ENCODE data around the gene IGF1R.

Gene IGF1R

GRCh38 chr15:98939311-98940080 lies 291.2 kb downstream of the IGF1R start:
- Histone ChIP-seq H3K9me3 (ENCODE audit: control insufficient read depth, low read length) (no peaks in the 10 kb centered on the region), H3K4me1 (ENCODE audit: control insufficient read depth, insufficient read depth, low read length, poor library complexity, severe bottlenecking) (no peaks in the 10 kb centered on the region), H3K27me3 (replicated peaks; ENCODE audit: control insufficient read depth, insufficient read depth, low read length, poor library complexity, severe bottlenecking) (no peaks in the 10 kb centered on the region), H3K4me3 (ENCODE audit: insufficient read depth, low read depth, low read length, poor library complexity, severe bottlenecking) (no peak overlapping the region), H3K27ac (ENCODE audit: insufficient read depth, low read length, poor library complexity, severe bottlenecking) (no peak overlapping the region), H3K36me3 (ENCODE audit: control insufficient read depth, insufficient read depth, low read length) (peaks cover 7% of the 10 kb centered on the region)
- DNase-seq = no peak

GRCh38 chr15:98941595-98942255 lies 293.4 kb downstream of the IGF1R start:
- H3K4me3 ChIP-seq (ENCODE audit: insufficient read depth, low read depth, low read length, poor library complexity, severe bottlenecking) = no peak overlapping the region
- no peaks in the 10 kb centered on the region for H3K27me3 ChIP-seq (replicated peaks; ENCODE audit: control insufficient read depth, insufficient read depth, low read length, poor library complexity, severe bottlenecking)
- no peaks in the 10 kb centered on the region for H3K9me3 ChIP-seq (ENCODE audit: control insufficient read depth, low read length)
- peaks cover 12% of the 10 kb centered on the region for H3K36me3 ChIP-seq (ENCODE audit: control insufficient read depth, insufficient read depth, low read length)
- no peaks in the 10 kb centered on the region for H3K4me1 ChIP-seq (ENCODE audit: control insufficient read depth, insufficient read depth, low read length, poor library complexity, severe bottlenecking)
- DNase-seq = no peak
- H3K27ac ChIP-seq (ENCODE audit: insufficient read depth, low read length, poor library complexity, severe bottlenecking) = no peak overlapping the region

- H3K4me1 ChIP-seq (ENCODE audit: control insufficient read depth, insufficient read depth, low read length, poor library complexity, severe bottlenecking) = no peaks in the 10 kb centered on the region
- no peaks in the 10 kb centered on the region for H3K27me3 ChIP-seq (replicated peaks; ENCODE audit: control insufficient read depth, insufficient read depth, low read length, poor library complexity, severe bottlenecking)
- no peak overlapping the region for H3K27ac ChIP-seq (ENCODE audit: insufficient read depth, low read length, poor library complexity, severe bottlenecking)
- peaks cover 12% of the 10 kb centered on the region for H3K36me3 ChIP-seq (ENCODE audit: control insufficient read depth, insufficient read depth, low read length)
- DNase-seq = no peak
- no peaks in the 10 kb centered on the region for H3K9me3 ChIP-seq (ENCODE audit: control insufficient read depth, low read length)
- H3K4me3 ChIP-seq (ENCODE audit: insufficient read depth, low read depth, low read length, poor library complexity, severe bottlenecking) = no peak overlapping the region
Measured at GRCh38 chr15:98942431-98942830, 294.1 kb downstream of the IGF1R start.

- Histone ChIP-seq H3K9me3 (ENCODE audit: control insufficient read depth, low read length) (no peaks in the 10 kb centered on the region), H3K27ac (ENCODE audit: insufficient read depth, low read length, poor library complexity, severe bottlenecking) (no peak overlapping the region), H3K36me3 (ENCODE audit: control insufficient read depth, insufficient read depth, low read length) (peaks cover 12% of the 10 kb centered on the region), H3K27me3 (replicated peaks; ENCODE audit: control insufficient read depth, insufficient read depth, low read length, poor library complexity, severe bottlenecking) (no peaks in the 10 kb centered on the region), H3K4me3 (ENCODE audit: insufficient read depth, low read depth, low read length, poor library complexity, severe bottlenecking) (no peak overlapping the region), H3K4me1 (ENCODE audit: control insufficient read depth, insufficient read depth, low read length, poor library complexity, severe bottlenecking) (no peaks in the 10 kb centered on the region)
- DNase-seq = no peak
Measured at GRCh38 chr15:98943051-98943508, 294.7 kb downstream of the IGF1R start.

- H3K36me3 ChIP-seq (ENCODE audit: control insufficient read depth, insufficient read depth, low read length) = peaks cover 12% of the 10 kb centered on the region
- no peak for DNase-seq
- H3K27ac ChIP-seq (ENCODE audit: insufficient read depth, low read length, poor library complexity, severe bottlenecking) = no peak overlapping the region
- no peak overlapping the region for H3K4me3 ChIP-seq (ENCODE audit: insufficient read depth, low read depth, low read length, poor library complexity, severe bottlenecking)
- no peaks in the 10 kb centered on the region for H3K27me3 ChIP-seq (replicated peaks; ENCODE audit: control insufficient read depth, insufficient read depth, low read length, poor library complexity, severe bottlenecking)
- H3K9me3 ChIP-seq (ENCODE audit: control insufficient read depth, low read length) = no peaks in the 10 kb centered on the region
- no peaks in the 10 kb centered on the region for H3K4me1 ChIP-seq (ENCODE audit: control insufficient read depth, insufficient read depth, low read length, poor library complexity, severe bottlenecking)
Measured at GRCh38 chr15:98943601-98944151, 295.3 kb downstream of the IGF1R start.

- H3K36me3 ChIP-seq (ENCODE audit: control insufficient read depth, insufficient read depth, low read length) = peaks cover 9% of the 10 kb centered on the region
- no peaks in the 10 kb centered on the region for H3K9me3 ChIP-seq (ENCODE audit: control insufficient read depth, low read length)
- H3K4me3 ChIP-seq (ENCODE audit: insufficient read depth, low read depth, low read length, poor library complexity, severe bottlenecking) = no peak overlapping the region
- no peaks in the 10 kb centered on the region for H3K4me1 ChIP-seq (ENCODE audit: control insufficient read depth, insufficient read depth, low read length, poor library complexity, severe bottlenecking)
- DNase-seq = no peak
- H3K27me3 ChIP-seq (replicated peaks; ENCODE audit: control insufficient read depth, insufficient read depth, low read length, poor library complexity, severe bottlenecking) = no peaks in the 10 kb centered on the region
- no peak overlapping the region for H3K27ac ChIP-seq (ENCODE audit: insufficient read depth, low read length, poor library complexity, severe bottlenecking)
Measured at GRCh38 chr15:98946301-98947255, 298.2 kb downstream of the IGF1R start.

- H3K4me1 ChIP-seq (ENCODE audit: control insufficient read depth, insufficient read depth, low read length, poor library complexity, severe bottlenecking) = no peaks in the 10 kb centered on the region
- no peaks in the 10 kb centered on the region for H3K9me3 ChIP-seq (ENCODE audit: control insufficient read depth, low read length)
- no peak for DNase-seq
- H3K4me3 ChIP-seq (ENCODE audit: insufficient read depth, low read depth, low read length, poor library complexity, severe bottlenecking) = no peak overlapping the region
- no peaks in the 10 kb centered on the region for H3K27me3 ChIP-seq (replicated peaks; ENCODE audit: control insufficient read depth, insufficient read depth, low read length, poor library complexity, severe bottlenecking)
- H3K27ac ChIP-seq (ENCODE audit: insufficient read depth, low read length, poor library complexity, severe bottlenecking) = no peak overlapping the region
- peaks cover 9% of the 10 kb centered on the region for H3K36me3 ChIP-seq (ENCODE audit: control insufficient read depth, insufficient read depth, low read length)
Measured at GRCh38 chr15:98948456-98948855, 300.1 kb downstream of the IGF1R start.

GRCh38 chr15:98948941-98949340 lies 300.6 kb downstream of the IGF1R start:
- H3K9me3 ChIP-seq (ENCODE audit: control insufficient read depth, low read length) = no peaks in the 10 kb centered on the region
- no peak overlapping the region for H3K4me3 ChIP-seq (ENCODE audit: insufficient read depth, low read depth, low read length, poor library complexity, severe bottlenecking)
- H3K4me1 ChIP-seq (ENCODE audit: control insufficient read depth, insufficient read depth, low read length, poor library complexity, severe bottlenecking) = no peaks in the 10 kb centered on the region
- H3K27me3 ChIP-seq (replicated peaks; ENCODE audit: control insufficient read depth, insufficient read depth, low read length, poor library complexity, severe bottlenecking) = no peaks in the 10 kb centered on the region
- no peak for DNase-seq
- H3K36me3 ChIP-seq (ENCODE audit: control insufficient read depth, insufficient read depth, low read length) = peaks cover 9% of the 10 kb centered on the region
- H3K27ac ChIP-seq (ENCODE audit: insufficient read depth, low read length, poor library complexity, severe bottlenecking) = no peak overlapping the region

- Histone ChIP-seq H3K36me3 (ENCODE audit: control insufficient read depth, insufficient read depth, low read length) (peaks cover 9% of the 10 kb centered on the region), H3K9me3 (ENCODE audit: control insufficient read depth, low read length) (no peaks in the 10 kb centered on the region), H3K4me3 (ENCODE audit: insufficient read depth, low read depth, low read length, poor library complexity, severe bottlenecking) (no peak overlapping the region), H3K4me1 (ENCODE audit: control insufficient read depth, insufficient read depth, low read length, poor library complexity, severe bottlenecking) (no peaks in the 10 kb centered on the region), H3K27ac (ENCODE audit: insufficient read depth, low read length, poor library complexity, severe bottlenecking) (no peak overlapping the region), H3K27me3 (replicated peaks; ENCODE audit: control insufficient read depth, insufficient read depth, low read length, poor library complexity, severe bottlenecking) (no peaks in the 10 kb centered on the region)
- DNase-seq = no peak
Measured at GRCh38 chr15:98949624-98950023, 301.3 kb downstream of the IGF1R start.

All from effector memory CD4-positive, alpha-beta T cell (primary cell).